Panc1 (cell line): ENCODE data around the gene DPP9. TPM values are rescaled to one million over a fixed set of nuclear protein-coding genes. Genes with fewer than 3 reads are reported as not detected.

Experiments used
- ATAC-seq: fragments of 200-7000 bp; cut with Tn5 transposase; 2 replicates; pipeline ENCODE4 v1.9.1; 2020; ENCODE audit warnings: mild to moderate bottlenecking, moderate library complexity
- BruUV-seq: library from RNA; stranded (reverse); fragments of 400-500 nt; replicated peaks from 2 replicates; lab custom pipeline; 2021; lab: Mats Ljungman, UMichigan
- CTCF ChIA-PET: fragments of 300-600 bp; sonication (Branson Sonifier 250); formaldehyde crosslinking; loops from one replicate; lab custom pipeline; 2022; ENCODE audit warnings: antibody characterized with exemption; lab: Charles Lee
- POLR2A ChIA-PET: fragments of 300-600 bp; sonication (Branson Sonifier 250); formaldehyde crosslinking; loops from one replicate; lab custom pipeline; 2022; ENCODE audit warnings: antibody characterized with exemption; lab: Charles Lee
- DNase-seq: peaks from one replicate; pipeline ENCODE4 v3.0.0-alpha.2; 2010; ENCODE audit warnings: low read depth, low spot score
- H3K27ac ChIP-seq: 2 replicates; pipeline ENCODE4 v1.5.1; 2011; ENCODE audit warnings: mild to moderate bottlenecking, low read length, inconsistent platforms
- H3K27me3 ChIP-seq: fragments of 200-500 bp; sonication (Bioruptor generic); 2 replicates; pipeline ENCODE4 v1.6.0; 2014; ENCODE audit warnings: low read length, inconsistent platforms; ENCODE audit not compliant: control insufficient read depth, insufficient read depth
- H3K36me3 ChIP-seq: fragments of 200-500 bp; sonication (Bioruptor generic); 2 replicates; pipeline ENCODE4 v1.5.1; 2014; ENCODE audit warnings: inconsistent platforms, mild to moderate bottlenecking, low read length, moderate library complexity; ENCODE audit not compliant: control insufficient read depth, insufficient read depth
- H3K4me1 ChIP-seq: 2 replicates; pipeline ENCODE4 v1.5.1; 2011; ENCODE audit warnings: inconsistent platforms, mild to moderate bottlenecking, low read length, moderate library complexity; ENCODE audit not compliant: control insufficient read depth, insufficient read depth
- H3K4me3 ChIP-seq, 2 experiments: 2 replicates each; pipeline ENCODE4 v1.5.1; 2011 to 2012; ENCODE audit warnings: low read depth in 2 of 2, low read length in 2 of 2, mild to moderate bottlenecking in 2 of 2, inconsistent platforms in 1 of 2, moderate library complexity in 1 of 2
- H3K9me3 ChIP-seq: fragments of 200-500 bp; sonication (Bioruptor generic); 2 replicates; pipeline ENCODE4 v1.5.1; 2014; ENCODE audit warnings: low read depth, mild to moderate bottlenecking, inconsistent platforms, low read length, moderate library complexity; ENCODE audit not compliant: control insufficient read depth, insufficient read depth
- CTCF ChIP-seq: fragments of 450-650 bp; IDR thresholded peaks from 2 replicates; pipeline ENCODE4 v1.5.1; 2017; ENCODE audit warnings: mild to moderate bottlenecking
- POLR2AphosphoS5 ChIP-seq: IDR thresholded peaks from 2 replicates; pipeline ENCODE4 v1.6.1; 2012; ENCODE audit warnings: mild to moderate bottlenecking, low read depth, low read length, moderate library complexity
- REST ChIP-seq, 2 experiments: IDR thresholded peaks; 2 replicates each; pipeline ENCODE4 v1.6.1; 2011 to 2012; ENCODE audit warnings: low read depth in 2 of 2, control low read depth in 1 of 2, low read length in 1 of 2, mild to moderate bottlenecking in 1 of 2, moderate library complexity in 1 of 2; ENCODE audit not compliant: insufficient read depth in 1 of 2
- SIN3A ChIP-seq: IDR thresholded peaks from 2 replicates; pipeline ENCODE4 v1.6.1; 2012; ENCODE audit warnings: low read depth, mild to moderate bottlenecking, low read length, moderate library complexity, borderline replicate concordance; ENCODE audit not compliant: insufficient read depth
- TCF7L2 ChIP-seq: IDR thresholded peaks from 2 replicates; pipeline ENCODE4 v1.6.1; 2011; ENCODE audit warnings: mild to moderate bottlenecking, low read depth, low read length, inconsistent platforms
- in situ Hi-C: cut with HindIII; loops from 2 replicates; pipeline ENCODE4 v1.10.0; 2016; ENCODE audit warnings: low sequenced_read_pairs, low pct_unique_long_range_greater_than_20kb
- intact Hi-C: fragments of 100-400 bp; cut with micrococcal nuclease; formaldehyde crosslinking; loops from one replicate; pipeline ENCODE4 v1.10.0; 2022; ENCODE audit not compliant: unreplicated experiment
- total RNA-seq: library from RNA; stranded (reverse); gene quantifications from one replicate; pipeline ENCODE4 v1.2.1, GENCODE V29; 2021; ENCODE audit not compliant: unreplicated experiment

The DPP9 gene
- total RNA-seq, 1 experiment from 2014 or later: 108 TPM

GRCh38 chr19:4701557-4701956 lies 22.1 kb downstream of the DPP9 start:
- DNase-seq (no peak), ATAC-seq (no peak)
- TF ChIP-seq REST (IDR thresholded peaks at IDR 0.05; ENCODE audit: insufficient read depth in 1 of 2, low read depth in 2 of 2, low read length in 1 of 2) (no peak), TCF7L2 (no peak), CTCF (no peak), SIN3A (no peak), POLR2AphosphoS5 (no peak)
- H3K4me3 ChIP-seq: no peak overlapping the region
- no peak overlapping the region for H3K27ac ChIP-seq
- intact Hi-C loops: no loop called here
- H3K4me1 ChIP-seq: no peaks in the 10 kb centered on the region
- no TSS peak for BruUV-seq
- H3K9me3 ChIP-seq: no peaks in the 10 kb centered on the region
- POLR2A ChIA-PET: no interaction called here
- in situ Hi-C loops: no loop called here
- no peaks in the 10 kb centered on the region for H3K27me3 ChIP-seq
- peaks cover 2% of the 10 kb centered on the region for H3K36me3 ChIP-seq
- CTCF ChIA-PET: no interaction called here

- peaks cover 2% of the 10 kb centered on the region for H3K36me3 ChIP-seq
Measured at GRCh38 chr19:4700693-4700970, 23.0 kb downstream of the DPP9 start.

More at GRCh38 chr19:4700693-4700970, 23.0 kb downstream of the DPP9 start:
- in situ Hi-C loops: no loop called here
- ATAC-seq: no peak
- Histone ChIP-seq H3K4me1 (no peaks in the 10 kb centered on the region), H3K27me3 (no peaks in the 10 kb centered on the region), H3K27ac (no peak overlapping the region), H3K4me3 (no peak overlapping the region), H3K9me3 (no peaks in the 10 kb centered on the region)
- TF ChIP-seq REST (IDR thresholded peaks at IDR 0.05; ENCODE audit: insufficient read depth in 1 of 2, low read depth in 2 of 2, low read length in 1 of 2) (no peak), CTCF (no peak), TCF7L2 (no peak), SIN3A (no peak), POLR2AphosphoS5 (no peak)
- ChIA-PET POLR2A (no interaction called here), CTCF (no interaction called here)
- no peak for DNase-seq
- no TSS peak for BruUV-seq
- intact Hi-C loops: no loop called here
